Activated CD8-positive, alpha-beta memory T cell treated with anti-CD3 and anti-CD28 coated beads, Interleukin-2, amount 50 U/mL, for 24 hours (primary cell): Measurements from ENCODE around the gene ZNF638.

Experiments
- DNase-seq: peaks from one replicate; pipeline ENCODE4 v3.0.0-alpha.2; 2020; ENCODE audit errors: extremely low read depth

The ZNF638 gene

GRCh38 chr2:71468279-71469015, 136.9 kb downstream of the ZNF638 start:
- no peak for DNase-seq

DNA sequence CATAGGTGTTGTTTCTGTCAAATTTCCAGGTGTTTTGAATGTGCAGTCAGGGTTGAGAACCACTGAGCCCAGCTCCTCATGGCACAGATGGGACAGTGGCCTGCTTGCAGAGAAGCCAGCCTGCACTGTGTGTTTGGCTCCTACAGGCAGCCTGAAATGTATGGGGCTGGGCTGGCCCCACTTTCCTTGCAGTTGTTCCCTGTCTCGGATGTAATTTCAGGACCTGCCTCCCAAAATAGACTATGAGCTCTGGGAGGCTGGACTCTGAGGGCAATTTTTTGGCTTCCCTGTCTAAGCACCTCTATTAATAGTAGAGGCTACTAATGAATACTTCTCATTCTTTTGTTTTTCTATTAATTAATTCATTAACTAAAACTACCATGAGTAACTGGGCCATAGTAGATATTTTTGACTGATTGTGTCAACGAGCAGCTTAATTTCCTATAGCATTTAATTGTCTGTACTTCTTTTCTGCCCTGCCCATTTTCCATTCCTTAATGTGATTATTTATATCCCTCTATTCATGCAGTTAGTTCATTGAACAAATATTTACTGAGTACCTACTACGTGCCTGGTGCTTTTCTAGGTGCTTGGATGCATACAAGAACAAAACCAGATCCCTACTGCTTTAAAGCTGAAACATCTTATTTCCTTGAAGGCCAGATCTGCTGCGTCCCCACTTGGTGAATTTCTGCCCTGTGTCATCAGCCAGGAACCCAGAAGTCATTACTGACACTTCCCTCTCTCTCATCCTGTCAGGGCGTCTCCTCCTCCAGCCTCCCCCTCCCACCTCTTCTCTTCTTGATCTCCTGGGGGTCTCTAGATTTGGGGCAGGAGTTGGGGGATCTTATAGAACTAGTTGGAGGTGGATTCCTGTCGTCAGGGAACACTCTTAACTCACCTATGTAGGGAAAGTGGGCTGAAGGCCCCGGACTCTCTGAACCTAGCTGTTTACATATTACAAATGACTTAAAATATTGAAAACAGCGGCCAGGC, 138.1 kb downstream of the ZNF638 start:
- DNase-seq: no peak

- DNase-seq: no peak
Observed at GRCh38 chr2:71471276-71471675, 139.7 kb downstream of the ZNF638 start.

GRCh38 chr2:71472019-71472418, 140.4 kb downstream of the ZNF638 start:
- no peak for DNase-seq

- no peak for DNase-seq
Observed at GRCh38 chr2:71473346-71474031, 141.9 kb downstream of the ZNF638 start.

GRCh38 chr2:71474116-71474743, 142.6 kb downstream of the ZNF638 start:
- no peak for DNase-seq

- DNase-seq: no peak
Observed at GRCh38 chr2:71474744-71475397, 143.3 kb downstream of the ZNF638 start.

GRCh38 chr2:71476495-71476894, 144.9 kb downstream of the ZNF638 start:
- no peak for DNase-seq

- no peak for DNase-seq
Observed at GRCh38 chr2:71477231-71477691, 145.7 kb downstream of the ZNF638 start.

- DNase-seq: no peak
Observed at GRCh38 chr2:71478806-71479205, 147.2 kb downstream of the ZNF638 start.

- no peak for DNase-seq
Observed at GRCh38 chr2:71479261-71479660, 147.7 kb downstream of the ZNF638 start.

DNA sequence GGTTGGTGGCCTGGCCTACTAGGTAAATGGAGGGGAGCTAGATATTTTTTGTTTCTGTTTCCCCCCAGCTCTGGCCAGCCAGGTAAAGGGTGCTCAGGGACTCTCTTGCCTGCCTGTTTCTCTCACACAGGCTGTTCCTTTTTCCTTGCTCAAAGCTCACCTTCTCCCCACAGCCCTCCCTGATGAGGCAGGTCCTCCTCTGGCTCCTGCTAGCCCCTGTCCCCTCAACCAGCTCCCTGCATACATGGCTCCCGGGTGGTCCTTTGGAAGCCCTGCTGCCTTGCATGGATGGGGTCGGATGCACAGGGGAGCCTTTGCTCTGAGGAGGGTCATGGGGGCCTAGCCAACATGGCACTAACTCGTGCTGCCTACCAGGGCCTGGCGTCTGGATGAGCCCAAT, 149.5 kb downstream of the ZNF638 start:
- no peak for DNase-seq

DNA sequence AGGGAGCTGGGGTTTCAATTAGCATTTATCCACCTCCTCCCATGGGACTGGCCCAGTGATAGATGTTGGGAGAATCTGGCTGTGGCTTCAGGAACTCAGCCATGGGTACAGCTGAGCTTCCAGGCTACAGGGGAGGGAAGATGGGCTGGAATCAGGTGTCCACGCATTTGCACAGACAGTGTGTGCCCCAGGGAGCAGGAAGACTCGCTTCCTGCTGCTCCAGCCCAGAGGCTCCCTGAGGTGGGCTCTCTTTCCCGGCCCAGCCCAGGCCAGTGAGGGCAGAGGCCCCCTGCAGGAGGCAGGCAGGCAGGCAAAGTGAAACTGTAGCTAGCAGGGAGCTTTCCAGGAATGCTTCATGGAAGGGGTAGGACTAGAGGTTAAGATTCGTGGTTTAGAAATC, 150.5 kb downstream of the ZNF638 start:
- DNase-seq: no peak

GRCh38 chr2:71483246-71483645, 151.7 kb downstream of the ZNF638 start:
- no peak for DNase-seq

DNA sequence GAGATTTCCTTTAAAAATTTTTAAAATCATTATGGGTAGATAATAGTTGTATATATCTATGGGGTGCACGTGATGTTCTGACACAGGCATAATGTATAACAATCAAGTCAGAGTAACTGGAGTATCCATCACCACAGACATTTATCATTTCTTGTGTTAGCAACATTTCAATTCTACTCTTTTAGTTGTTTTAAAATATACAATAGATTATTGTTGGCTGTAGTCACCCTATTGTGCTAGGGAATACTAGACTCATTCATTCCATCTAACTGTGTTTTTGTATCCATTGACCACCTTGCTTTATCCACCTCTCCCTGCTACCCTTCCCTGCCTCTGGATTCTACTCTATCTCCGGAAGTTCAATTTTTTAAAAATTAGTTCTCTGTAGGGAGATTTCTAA, 152.8 kb downstream of the ZNF638 start:
- DNase-seq: no peak
